Kidney (tissue), 14 donors: ENCODE data around the gene SRGAP2C. TPM values are rescaled to one million over a fixed set of nuclear protein-coding genes. Genes with fewer than 3 reads are reported as not detected.

Source experiments
- DNase-seq, 5 donors: peaks; one replicate each; pipeline ENCODE4 v3.0.0-alpha.2; 2013 to 2020
- FAIRE-seq: peaks from 2 replicates; lab custom pipeline; 2012; peaks lifted over from hg19 to GRCh38; lab: Jason Lieb, UNC
- H3K27ac ChIP-seq, 2 donors: one replicate each; pipeline ENCODE4 v1.7.0; 2013; ENCODE audit warnings: low read depth in 2 of 2, low read length in 2 of 2, inconsistent platforms in 1 of 2
- H3K27me3 ChIP-seq: one replicate; pipeline ENCODE4 v1.7.1; 2013; ENCODE audit warnings: low read length, inconsistent platforms; ENCODE audit not compliant: control insufficient read depth, insufficient read depth
- H3K36me3 ChIP-seq, 3 donors: one replicate each; pipeline versions ENCODE4 v1.7.0 to v1.7.1; 2013; ENCODE audit warnings: low read length in 3 of 3, control low read depth in 1 of 3, inconsistent platforms in 1 of 3; ENCODE audit not compliant: insufficient read depth in 3 of 3, control insufficient read depth in 2 of 3
- H3K4me1 ChIP-seq, 3 donors: one replicate each; pipeline versions ENCODE4 v1.7.0 to v1.7.1; 2013; ENCODE audit warnings: low read length in 3 of 3, inconsistent platforms in 1 of 3, low read depth in 1 of 3; ENCODE audit not compliant: control insufficient read depth in 2 of 3, insufficient read depth in 2 of 3
- H3K4me3 ChIP-seq, 3 donors: one replicate each; pipeline versions ENCODE4 v1.7.0 to v1.8.1; 2013; ENCODE audit warnings: low read length in 3 of 3, control low read depth in 1 of 3, inconsistent platforms in 1 of 3
- H3K9ac ChIP-seq, 3 donors: one replicate each; pipeline versions ENCODE4 v1.7.0 to v1.7.1; 2013; ENCODE audit warnings: low read length in 3 of 3, control low read depth in 1 of 3, inconsistent platforms in 1 of 3
- H3K9me3 ChIP-seq, 3 donors: one replicate each; pipeline versions ENCODE4 v1.7.0 to v1.7.1; 2013; ENCODE audit warnings: low read length in 3 of 3, control low read depth in 1 of 3, inconsistent platforms in 1 of 3; ENCODE audit not compliant: control insufficient read depth in 2 of 3, insufficient read depth in 1 of 3
- CTCF ChIP-seq: IDR thresholded peaks from 3 replicates; pipeline ENCODE4 v1.5.1; 2012; ENCODE audit warnings: mild to moderate bottlenecking, moderate library complexity, borderline replicate concordance; ENCODE audit not compliant: insufficient read depth; ENCODE audit errors: extremely low read depth
- intact Hi-C: fragments of 100-400 bp; cut with DNase I; formaldehyde crosslinking; loops from one replicate; pipeline ENCODE4 v1.11.1; 2022
- polyA plus RNA-seq: library from polyadenylated mRNA; stranded (reverse); fragments of 350-450 nt; fragmentation: Illumina TruSeq; extraction: RNeasy Lipid Tissue Mini Kit (QIAGEN cat#74804); gene quantifications from one replicate; pipeline ENCODE4 v1.2.3, GENCODE V29; 2014; ENCODE audit warnings: low read depth, low replicate concordance; ENCODE audit not compliant: insufficient read depth
- total RNA-seq: library from RNA; stranded (reverse); fragmentation: NEBNext Ultra II Directional; extraction: Animal tissue kit (Norgen Biotek cat#: 25700); gene quantifications from one replicate; pipeline ENCODE4 v1.2.1, GENCODE V29; 2021
- donor health status: control.
- donor health status: control.
- donor health status: control.
- donor health status: control.
- donor health status: control.
- donor health status: DM: yes; HTN: yes; CAD: no.
- donor health status: Normal renal cell carcinoma (clear cell type).

Gene SRGAP2C
- total and polyA plus RNA-seq, 2 donors from 2014 or later: 6.6 to 29.1 TPM

- H3K27ac ChIP-seq: no peak overlapping the region
These were observed 256.2 kb downstream of the SRGAP2C start for GRCh38 chr1:121440993-121441392.

More at GRCh38 chr1:121440993-121441392, 256.2 kb downstream of the SRGAP2C start:
- no peaks in the 10 kb centered on the region for H3K4me1 ChIP-seq
- intact Hi-C loops: no loop called here
- no peak overlapping the region for H3K9ac ChIP-seq
- no peak for FAIRE-seq
- H3K36me3 ChIP-seq: no peaks in the 10 kb centered on the region
- H3K9me3 ChIP-seq: no peaks in the 10 kb centered on the region
- H3K27me3 ChIP-seq: no peaks in the 10 kb centered on the region
- H3K4me3 ChIP-seq: no peak overlapping the region
- no peak for TF ChIP-seq CTCF
- DNase-seq: no peak

Other genes starting within 250 kb of the SRGAP2C start
- 0.54 TPM for gene FAM72B, start 635 bp upstream of the SRGAP2C start, total RNA-seq
- 0.56 TPM for gene FAM72B, start 635 bp upstream of the SRGAP2C start, polyA plus RNA-seq